Measurements from ENCODE around the gene TMEM217. TPM values are rescaled to one million over a fixed set of nuclear protein-coding genes. Genes with fewer than 3 reads are reported as not detected.

TMEM217 gene
- total RNA-seq, 2 donors from 2014 or later = 0.95 to 1.6 TPM

- H3K9me3 Mint-ChIP-seq = no peaks in the 10 kb centered on the region
- no peak overlapping the region for H3K27ac Mint-ChIP-seq
- H3K36me3 Mint-ChIP-seq (ENCODE audit: low read depth) = peaks cover 66% of the 10 kb centered on the region
Measured at GRCh38 chr6:37284781-37285180, 26.8 kb upstream of the TMEM217 start.

DNA sequence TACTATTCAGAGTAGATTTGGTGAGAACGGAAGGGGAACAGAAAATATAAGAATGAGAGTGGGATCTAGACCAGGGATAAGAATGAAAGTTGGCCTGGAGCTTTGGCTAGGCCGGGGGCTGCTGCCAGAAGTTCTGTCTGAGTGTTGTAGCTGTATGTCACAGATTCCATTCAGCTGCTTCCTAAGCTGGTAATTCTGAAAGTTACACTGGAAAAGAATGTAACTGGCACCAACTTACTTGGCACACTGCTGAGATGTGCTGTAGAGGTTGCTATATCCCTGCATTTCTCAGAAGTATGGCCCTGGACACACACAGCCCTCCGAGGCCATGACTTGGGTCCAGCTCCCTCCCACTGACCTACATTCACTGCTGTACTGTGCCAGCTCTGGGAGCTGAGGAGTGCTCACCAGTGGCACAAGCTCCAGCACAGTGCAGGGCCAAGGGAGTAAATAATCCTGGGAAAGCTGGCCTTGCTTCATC lies 25.8 kb upstream of the TMEM217 start:
- no peak for DNase-seq
- Histone ChIP-seq H3K27ac (ENCODE audit: low read depth, low read length) (no peak overlapping the region), H3K9ac (ENCODE audit: extremely low read depth, low read length, poor library complexity, severe bottlenecking) (no peak overlapping the region), H3K9me3 (ENCODE audit: control insufficient read depth, low read length) (no peaks in the 10 kb centered on the region), H3K27me3 (ENCODE audit: control insufficient read depth, insufficient read depth, low read length, poor library complexity, severe bottlenecking) (no peaks in the 10 kb centered on the region), H3K36me3 (ENCODE audit: control insufficient read depth, insufficient read depth, low read length) (peaks cover 66% of the 10 kb centered on the region), H3K4me1 (ENCODE audit: control insufficient read depth, insufficient read depth, low read length) (no peaks in the 10 kb centered on the region), H3K4me3 (ENCODE audit: low read length) (no peak overlapping the region)
- WGBS, 2 experiments (ENCODE audit: insufficient coverage in 1 of 2, insufficient read length in 1 of 2) = 92 to 95% methylated on average over 2 to 3 of the region's 3 CpGs
- TF ChIP-seq, protein P1, sequence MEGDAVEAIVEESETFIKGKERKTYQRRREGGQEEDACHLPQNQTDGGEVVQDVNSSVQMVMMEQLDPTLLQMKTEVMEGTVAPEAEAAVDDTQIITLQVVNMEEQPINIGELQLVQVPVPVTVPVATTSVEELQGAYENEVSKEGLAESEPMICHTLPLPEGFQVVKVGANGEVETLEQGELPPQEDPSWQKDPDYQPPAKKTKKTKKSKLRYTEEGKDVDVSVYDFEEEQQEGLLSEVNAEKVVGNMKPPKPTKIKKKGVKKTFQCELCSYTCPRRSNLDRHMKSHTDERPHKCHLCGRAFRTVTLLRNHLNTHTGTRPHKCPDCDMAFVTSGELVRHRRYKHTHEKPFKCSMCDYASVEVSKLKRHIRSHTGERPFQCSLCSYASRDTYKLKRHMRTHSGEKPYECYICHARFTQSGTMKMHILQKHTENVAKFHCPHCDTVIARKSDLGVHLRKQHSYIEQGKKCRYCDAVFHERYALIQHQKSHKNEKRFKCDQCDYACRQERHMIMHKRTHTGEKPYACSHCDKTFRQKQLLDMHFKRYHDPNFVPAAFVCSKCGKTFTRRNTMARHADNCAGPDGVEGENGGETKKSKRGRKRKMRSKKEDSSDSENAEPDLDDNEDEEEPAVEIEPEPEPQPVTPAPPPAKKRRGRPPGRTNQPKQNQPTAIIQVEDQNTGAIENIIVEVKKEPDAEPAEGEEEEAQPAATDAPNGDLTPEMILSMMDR (conservative IDR thresholded peaks at IDR 0.05) = no peak
- H3K27ac Mint-ChIP-seq = no peak overlapping the region
- H3K4me1 Mint-ChIP-seq = no peaks in the 10 kb centered on the region
- H3K4me3 Mint-ChIP-seq = no peak overlapping the region
- no peaks in the 10 kb centered on the region for H3K27me3 Mint-ChIP-seq (ENCODE audit: insufficient read depth)
- peaks cover 67% of the 10 kb centered on the region for H3K36me3 Mint-ChIP-seq (ENCODE audit: low read depth)
- no peaks in the 10 kb centered on the region for H3K9me3 Mint-ChIP-seq

More at GRCh38 chr6:37284781-37285180, 26.8 kb upstream of the TMEM217 start:
- H3K9me3 ChIP-seq (ENCODE audit: control insufficient read depth, low read length) = no peaks in the 10 kb centered on the region
- no peak overlapping the region for H3K9ac ChIP-seq (ENCODE audit: extremely low read depth, low read length, poor library complexity, severe bottlenecking)
- peaks cover 70% of the 10 kb centered on the region for H3K36me3 ChIP-seq (ENCODE audit: control insufficient read depth, insufficient read depth, low read length)
- no peaks in the 10 kb centered on the region for H3K4me1 Mint-ChIP-seq
- no peak overlapping the region for H3K4me3 ChIP-seq (ENCODE audit: low read length)
- no peaks in the 10 kb centered on the region for H3K27me3 ChIP-seq (ENCODE audit: control insufficient read depth, insufficient read depth, low read length, poor library complexity, severe bottlenecking)
- no peak overlapping the region for H3K4me3 Mint-ChIP-seq
- H3K4me1 ChIP-seq (ENCODE audit: control insufficient read depth, insufficient read depth, low read length) = no peaks in the 10 kb centered on the region
- no peak overlapping the region for H3K27ac ChIP-seq (ENCODE audit: low read depth, low read length)
- DNase-seq = no peak
- H3K27me3 Mint-ChIP-seq (ENCODE audit: insufficient read depth) = no peaks in the 10 kb centered on the region
- WGBS, 2 experiments (ENCODE audit: insufficient coverage in 1 of 2, insufficient read length in 1 of 2) = 97 to 100% methylated on average over 4 of the region's 4 CpGs
- TF ChIP-seq, protein P1 (conservative IDR thresholded peaks at IDR 0.05) = no peak

DNA sequence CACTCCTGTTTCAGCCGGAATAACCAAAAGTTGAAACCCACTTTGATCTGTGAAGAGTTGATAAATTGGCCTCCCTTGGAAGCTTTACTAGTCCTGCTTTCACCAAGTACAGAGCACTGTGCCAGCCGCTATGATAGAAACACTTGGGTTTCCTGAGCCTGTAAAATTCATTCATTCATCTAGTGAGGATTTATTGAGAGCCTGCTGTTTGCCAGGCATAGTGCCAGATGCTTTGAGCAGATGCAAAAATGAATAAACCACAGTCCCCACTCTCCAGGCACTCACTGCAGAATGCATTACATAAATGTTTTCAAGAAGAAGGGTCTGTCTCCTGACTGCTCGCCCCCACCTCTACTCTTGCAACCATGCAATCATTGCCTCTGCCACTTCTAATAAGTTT lies 25.3 kb upstream of the TMEM217 start:
- Histone ChIP-seq H3K4me1 (ENCODE audit: control insufficient read depth, insufficient read depth, low read length) (no peaks in the 10 kb centered on the region), H3K9ac (ENCODE audit: extremely low read depth, low read length, poor library complexity, severe bottlenecking) (no peak overlapping the region), H3K27me3 (ENCODE audit: control insufficient read depth, insufficient read depth, low read length, poor library complexity, severe bottlenecking) (no peaks in the 10 kb centered on the region), H3K4me3 (ENCODE audit: low read length) (no peak overlapping the region), H3K9me3 (ENCODE audit: control insufficient read depth, low read length) (no peaks in the 10 kb centered on the region), H3K36me3 (ENCODE audit: control insufficient read depth, insufficient read depth, low read length) (peaks cover 64% of the 10 kb centered on the region), H3K27ac (ENCODE audit: low read depth, low read length) (no peak overlapping the region)
- no peaks in the 10 kb centered on the region for H3K4me1 Mint-ChIP-seq
- 50 to 57% methylated on average over 2 to 3 of the region's 3 CpGs for WGBS, 2 experiments (ENCODE audit: insufficient coverage in 1 of 2, insufficient read length in 1 of 2)
- no peak overlapping the region for H3K4me3 Mint-ChIP-seq
- no peaks in the 10 kb centered on the region for H3K27me3 Mint-ChIP-seq (ENCODE audit: insufficient read depth)
- H3K27ac Mint-ChIP-seq = no peak overlapping the region
- TF ChIP-seq, protein P1 (conservative IDR thresholded peaks at IDR 0.05) = no peak
- DNase-seq = no peak
- no peaks in the 10 kb centered on the region for H3K9me3 Mint-ChIP-seq
- peaks cover 67% of the 10 kb centered on the region for H3K36me3 Mint-ChIP-seq (ENCODE audit: low read depth)
